ENCODE results near the gene ART4. TPM values are rescaled to one million over a fixed set of nuclear protein-coding genes. Genes with fewer than 3 reads are reported as not detected.

The ART4 gene
- total RNA-seq, 2 donors from 2014 or later: not detected

- Mint-ChIP-seq H3K4me3 (no peak overlapping the region), H3K9me3 (no peaks in the 10 kb centered on the region), H3K36me3 (ENCODE audit: low read depth) (no peaks in the 10 kb centered on the region), H3K4me1 (no peaks in the 10 kb centered on the region), H3K27ac (no peak overlapping the region), H3K27me3 (ENCODE audit: insufficient read depth) (no peaks in the 10 kb centered on the region)
- H3K9me3 ChIP-seq (ENCODE audit: control insufficient read depth, low read length): no peaks in the 10 kb centered on the region
- no peak overlapping the region for H3K27ac ChIP-seq (ENCODE audit: low read depth, low read length)
- no peak overlapping the region for H3K9ac ChIP-seq (ENCODE audit: extremely low read depth, low read length, poor library complexity, severe bottlenecking)
- DNase-seq: no peak
- H3K27me3 ChIP-seq (ENCODE audit: control insufficient read depth, insufficient read depth, low read length, poor library complexity, severe bottlenecking): no peaks in the 10 kb centered on the region
- TF ChIP-seq CTCF (conservative IDR thresholded peaks at IDR 0.05): no peak
- no peaks in the 10 kb centered on the region for H3K4me1 ChIP-seq (ENCODE audit: control insufficient read depth, insufficient read depth, low read length)
- no peak overlapping the region for H3K4me3 ChIP-seq (ENCODE audit: low read length)
- WGBS, 2 experiments (ENCODE audit: insufficient coverage in 1 of 2, insufficient read length in 1 of 2): 92 to 95% methylated on average over 4 to 6 of the region's 6 CpGs
- no peaks in the 10 kb centered on the region for H3K36me3 ChIP-seq (ENCODE audit: control insufficient read depth, insufficient read depth, low read length)
Observed at GRCh38 chr12:14886271-14886670, 42.9 kb upstream of the ART4 start.

DNA sequence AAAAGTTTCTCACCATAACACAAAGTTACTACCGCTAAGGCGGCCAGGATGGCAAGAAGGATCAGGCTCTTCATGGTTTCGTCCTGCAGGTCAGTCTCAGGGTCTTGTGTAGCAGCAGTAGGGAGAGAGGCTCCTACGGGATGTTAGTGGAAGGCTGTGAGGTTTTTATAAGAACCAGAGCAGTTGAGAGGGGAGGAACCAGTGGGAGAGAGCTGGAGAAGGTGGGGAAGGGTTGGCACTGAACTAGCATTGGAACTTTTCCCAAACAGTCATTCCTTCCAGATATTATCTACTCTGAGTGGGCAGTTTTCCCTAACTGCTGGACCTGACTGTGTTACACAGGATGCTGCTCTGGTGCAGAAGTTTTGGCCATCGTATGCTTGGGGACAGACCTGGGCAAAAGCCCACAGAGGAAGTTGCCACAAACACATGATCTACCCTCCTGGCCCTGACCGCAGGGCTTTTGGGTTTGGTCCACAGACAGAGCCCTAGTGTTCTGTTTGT, 42.4 kb upstream of the ART4 start, which contains the start of gene MGP:
Gene MGP, minus strand, starts transcription at position 137 of the 504 bp plus-strand sequence. Its CDS starts 63 bp downstream, at position 74.
- no peaks in the 10 kb centered on the region for H3K4me1 Mint-ChIP-seq
- no peak within 1 kb of the TSS for H3K27ac ChIP-seq (ENCODE audit: low read depth, low read length)
- no peaks in the 10 kb centered on the region for H3K4me1 ChIP-seq (ENCODE audit: control insufficient read depth, insufficient read depth, low read length)
- no peak for TF ChIP-seq CTCF (conservative IDR thresholded peaks at IDR 0.05)
- 96 to 100% methylated on average over 2 to 6 of the region's 6 CpGs for WGBS, 2 experiments (ENCODE audit: insufficient coverage in 1 of 2, insufficient read length in 1 of 2)
- H3K36me3 Mint-ChIP-seq (ENCODE audit: low read depth): no peaks in the 10 kb centered on the region
- no peaks in the 10 kb centered on the region for H3K9me3 ChIP-seq (ENCODE audit: control insufficient read depth, low read length)
- H3K9ac ChIP-seq (ENCODE audit: extremely low read depth, low read length, poor library complexity, severe bottlenecking): no peak within 1 kb of the TSS
- H3K9me3 Mint-ChIP-seq: no peaks in the 10 kb centered on the region
- no peaks in the 10 kb centered on the region for H3K27me3 ChIP-seq (ENCODE audit: control insufficient read depth, insufficient read depth, low read length, poor library complexity, severe bottlenecking)
- no peak within 1 kb of the TSS for H3K4me3 ChIP-seq (ENCODE audit: low read length)
- H3K4me3 Mint-ChIP-seq: no peak within 1 kb of the TSS
- H3K36me3 ChIP-seq (ENCODE audit: control insufficient read depth, insufficient read depth, low read length): no peaks in the 10 kb centered on the region
- DNase-seq: no peak
- no peak within 1 kb of the TSS for H3K27ac Mint-ChIP-seq
- no peaks in the 10 kb centered on the region for H3K27me3 Mint-ChIP-seq (ENCODE audit: insufficient read depth)

- TF ChIP-seq CTCF (conservative IDR thresholded peaks at IDR 0.05): no peak
- DNase-seq: no peak
- Mint-ChIP-seq H3K27ac (no peak overlapping the region), H3K4me1 (no peaks in the 10 kb centered on the region), H3K36me3 (ENCODE audit: low read depth) (no peaks in the 10 kb centered on the region), H3K4me3 (no peak overlapping the region), H3K9me3 (no peaks in the 10 kb centered on the region), H3K27me3 (ENCODE audit: insufficient read depth) (no peaks in the 10 kb centered on the region)
- no peak overlapping the region for H3K9ac ChIP-seq (ENCODE audit: extremely low read depth, low read length, poor library complexity, severe bottlenecking)
- no peaks in the 10 kb centered on the region for H3K9me3 ChIP-seq (ENCODE audit: control insufficient read depth, low read length)
- H3K4me3 ChIP-seq (ENCODE audit: low read length): no peak overlapping the region
- H3K4me1 ChIP-seq (ENCODE audit: control insufficient read depth, insufficient read depth, low read length): no peaks in the 10 kb centered on the region
- H3K27me3 ChIP-seq (ENCODE audit: control insufficient read depth, insufficient read depth, low read length, poor library complexity, severe bottlenecking): no peaks in the 10 kb centered on the region
- 85 to 93% methylated on average over 4 to 5 of the region's 5 CpGs for WGBS, 2 experiments (ENCODE audit: insufficient coverage in 1 of 2, insufficient read length in 1 of 2)
- H3K36me3 ChIP-seq (ENCODE audit: control insufficient read depth, insufficient read depth, low read length): no peaks in the 10 kb centered on the region
- no peak overlapping the region for H3K27ac ChIP-seq (ENCODE audit: low read depth, low read length)
Observed at GRCh38 chr12:14884458-14884878, 41.1 kb upstream of the ART4 start.
